H1 (cell line): Measurements from ENCODE around the gene USP24.

Experiments used
- EZH2 ChIP-seq: fragments of 200-600 bp; sonication (generic); IDR thresholded peaks from 2 replicates; pipeline ENCODE4 v1.7.1; 2012; ENCODE audit warnings: low read depth, mild to moderate bottlenecking, moderate library complexity, low read length, inconsistent platforms; ENCODE audit not compliant: severe bottlenecking
- JUN ChIP-seq: IDR thresholded peaks from 2 replicates; pipeline ENCODE4 v1.6.1; 2011; ENCODE audit warnings: low read depth, mild to moderate bottlenecking, improper control_type of control experiment, low read length
- KDM5A ChIP-seq: fragments of 200-600 bp; IDR thresholded peaks from 2 replicates; pipeline ENCODE4 v1.7.1; 2012; ENCODE audit warnings: mild to moderate bottlenecking, low read length, inconsistent platforms, mixed read lengths
- POLR2A ChIP-seq, 2 experiments: IDR thresholded peaks; 1 replicate in 1 of 2; 2 replicates in 1 of 2; pipeline ENCODE4 v1.6.1; 2011; ENCODE audit warnings: low read depth in 2 of 2, low read length in 2 of 2, mild to moderate bottlenecking in 2 of 2; ENCODE audit errors: control extremely low read depth in 1 of 2
- POLR2AphosphoS5 ChIP-seq: IDR thresholded peaks from 2 replicates; pipeline ENCODE4 v1.6.1; 2011; ENCODE audit warnings: low read depth, low read length
- TBP ChIP-seq: IDR thresholded peaks from 2 replicates; pipeline ENCODE4 v1.6.1; 2011; ENCODE audit warnings: low read depth, low read length, improper control_type of control experiment
- YY1 ChIP-seq: IDR thresholded peaks from 2 replicates; pipeline ENCODE4 v1.6.1; 2011; ENCODE audit warnings: low read depth, mild to moderate bottlenecking, low read length
- TF ChIP-seq, protein P1 (sequence below): IDR thresholded peaks from 2 replicates; pipeline ENCODE4 v1.6.1; 2011; ENCODE audit warnings: low read length, improper control_type of control experiment
- TF ChIP-seq, protein P2 (sequence below), 3 experiments: IDR thresholded peaks; 1 replicate in 2 of 3; 2 replicates in 1 of 3; pipeline versions ENCODE4 v1.5.1 to v1.6.1; 2011; ENCODE audit warnings: low read length in 3 of 3, mild to moderate bottlenecking in 3 of 3, inconsistent platforms in 2 of 3, low read depth in 1 of 3, moderate library complexity in 1 of 3; ENCODE audit not compliant: insufficient read depth in 1 of 3; ENCODE audit errors: control extremely low read depth in 1 of 3

- TF ChIP-seq POLR2AphosphoS5: no peak
- TF ChIP-seq, protein P1, sequence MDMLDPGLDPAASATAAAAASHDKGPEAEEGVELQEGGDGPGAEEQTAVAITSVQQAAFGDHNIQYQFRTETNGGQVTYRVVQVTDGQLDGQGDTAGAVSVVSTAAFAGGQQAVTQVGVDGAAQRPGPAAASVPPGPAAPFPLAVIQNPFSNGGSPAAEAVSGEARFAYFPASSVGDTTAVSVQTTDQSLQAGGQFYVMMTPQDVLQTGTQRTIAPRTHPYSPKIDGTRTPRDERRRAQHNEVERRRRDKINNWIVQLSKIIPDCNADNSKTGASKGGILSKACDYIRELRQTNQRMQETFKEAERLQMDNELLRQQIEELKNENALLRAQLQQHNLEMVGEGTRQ: no peak
- TF ChIP-seq EZH2: no peak
- TF ChIP-seq JUN: no peak
- TF ChIP-seq, protein P2, sequence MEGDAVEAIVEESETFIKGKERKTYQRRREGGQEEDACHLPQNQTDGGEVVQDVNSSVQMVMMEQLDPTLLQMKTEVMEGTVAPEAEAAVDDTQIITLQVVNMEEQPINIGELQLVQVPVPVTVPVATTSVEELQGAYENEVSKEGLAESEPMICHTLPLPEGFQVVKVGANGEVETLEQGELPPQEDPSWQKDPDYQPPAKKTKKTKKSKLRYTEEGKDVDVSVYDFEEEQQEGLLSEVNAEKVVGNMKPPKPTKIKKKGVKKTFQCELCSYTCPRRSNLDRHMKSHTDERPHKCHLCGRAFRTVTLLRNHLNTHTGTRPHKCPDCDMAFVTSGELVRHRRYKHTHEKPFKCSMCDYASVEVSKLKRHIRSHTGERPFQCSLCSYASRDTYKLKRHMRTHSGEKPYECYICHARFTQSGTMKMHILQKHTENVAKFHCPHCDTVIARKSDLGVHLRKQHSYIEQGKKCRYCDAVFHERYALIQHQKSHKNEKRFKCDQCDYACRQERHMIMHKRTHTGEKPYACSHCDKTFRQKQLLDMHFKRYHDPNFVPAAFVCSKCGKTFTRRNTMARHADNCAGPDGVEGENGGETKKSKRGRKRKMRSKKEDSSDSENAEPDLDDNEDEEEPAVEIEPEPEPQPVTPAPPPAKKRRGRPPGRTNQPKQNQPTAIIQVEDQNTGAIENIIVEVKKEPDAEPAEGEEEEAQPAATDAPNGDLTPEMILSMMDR (IDR thresholded peaks at IDR 0.05; ENCODE audit: control extremely low read depth in 1 of 3, insufficient read depth in 1 of 3, low read depth in 1 of 3, low read length in 3 of 3): no peak
- TF ChIP-seq POLR2A (IDR thresholded peaks at IDR 0.05; ENCODE audit: control extremely low read depth in 1 of 2, low read depth in 2 of 2, low read length in 2 of 2): no peak
- no peak for TF ChIP-seq KDM5A
- TF ChIP-seq YY1: no peak
- no peak for TF ChIP-seq TBP
Observed at GRCh38 chr1:55087439-55087838, 127.7 kb downstream of the USP24 start.
